ENCODE data around the gene PHF21A.

DNA sequence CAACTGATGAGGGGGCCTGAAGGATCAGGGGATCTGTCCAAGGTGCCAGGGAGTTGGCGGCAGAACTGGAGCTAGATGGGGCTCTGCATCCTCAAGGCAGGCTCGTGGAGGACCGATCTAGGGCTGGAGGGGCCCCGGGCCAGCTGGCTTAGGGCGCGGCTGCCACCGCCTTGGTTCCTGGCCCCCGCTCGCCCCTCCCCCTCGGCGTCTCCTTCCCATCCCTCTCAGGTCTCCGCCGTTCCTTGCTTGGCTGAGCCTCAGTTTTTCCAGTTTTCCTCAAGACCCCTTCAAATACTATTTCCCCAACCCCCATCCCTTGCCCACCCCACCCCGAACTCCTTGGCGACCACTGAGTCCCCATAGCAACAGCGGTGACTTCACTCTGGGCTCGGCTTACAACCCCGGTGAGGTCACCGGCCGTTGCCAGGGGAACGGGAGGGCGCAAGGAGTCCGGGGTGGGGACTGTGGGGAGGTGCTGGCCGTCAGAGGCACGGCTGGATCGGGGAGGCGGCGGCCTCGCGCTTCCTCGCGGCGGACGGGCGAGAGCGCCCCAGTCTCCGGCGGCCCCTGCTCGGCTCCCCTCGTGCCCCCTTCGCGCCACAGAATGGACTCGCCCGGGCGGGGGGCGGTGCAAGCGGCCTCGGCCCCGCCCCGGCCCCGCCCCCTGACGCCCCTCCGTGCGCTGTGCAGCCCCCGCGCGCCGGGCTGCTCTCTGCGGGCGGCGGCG lies 221.6 kb downstream of the PHF21A start:
- peak in 1 of 2 donors; percentile 63 for TF ChIP-seq POLR2A (IDR thresholded peaks at IDR 0.05)
- TF ChIP-seq, protein P1, sequence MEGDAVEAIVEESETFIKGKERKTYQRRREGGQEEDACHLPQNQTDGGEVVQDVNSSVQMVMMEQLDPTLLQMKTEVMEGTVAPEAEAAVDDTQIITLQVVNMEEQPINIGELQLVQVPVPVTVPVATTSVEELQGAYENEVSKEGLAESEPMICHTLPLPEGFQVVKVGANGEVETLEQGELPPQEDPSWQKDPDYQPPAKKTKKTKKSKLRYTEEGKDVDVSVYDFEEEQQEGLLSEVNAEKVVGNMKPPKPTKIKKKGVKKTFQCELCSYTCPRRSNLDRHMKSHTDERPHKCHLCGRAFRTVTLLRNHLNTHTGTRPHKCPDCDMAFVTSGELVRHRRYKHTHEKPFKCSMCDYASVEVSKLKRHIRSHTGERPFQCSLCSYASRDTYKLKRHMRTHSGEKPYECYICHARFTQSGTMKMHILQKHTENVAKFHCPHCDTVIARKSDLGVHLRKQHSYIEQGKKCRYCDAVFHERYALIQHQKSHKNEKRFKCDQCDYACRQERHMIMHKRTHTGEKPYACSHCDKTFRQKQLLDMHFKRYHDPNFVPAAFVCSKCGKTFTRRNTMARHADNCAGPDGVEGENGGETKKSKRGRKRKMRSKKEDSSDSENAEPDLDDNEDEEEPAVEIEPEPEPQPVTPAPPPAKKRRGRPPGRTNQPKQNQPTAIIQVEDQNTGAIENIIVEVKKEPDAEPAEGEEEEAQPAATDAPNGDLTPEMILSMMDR (IDR thresholded peaks at IDR 0.05) = peak in 1 of 5 experiments; percentile 24
